ENCODE data around the gene CDA.

DNA sequence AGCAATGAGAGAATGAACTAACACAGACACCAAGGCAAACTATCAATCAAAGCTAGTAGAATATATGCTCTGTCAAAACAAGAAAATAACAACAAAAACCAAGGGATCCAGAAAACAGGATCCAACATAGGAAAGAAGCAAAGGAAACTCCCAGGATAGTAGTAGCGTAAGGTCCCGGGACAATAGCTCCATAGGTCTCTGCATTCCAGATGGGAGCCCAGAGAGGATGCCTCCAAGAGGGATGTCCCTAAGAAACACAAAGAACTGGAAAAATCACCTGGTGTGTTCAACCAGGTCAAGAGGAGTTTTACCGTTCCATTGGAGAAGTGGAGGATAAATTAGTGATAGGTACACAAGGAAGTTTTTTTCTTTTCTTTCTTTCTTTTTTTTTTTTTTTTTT, 42.3 kb upstream of the CDA start:
- TF ChIP-seq, protein P1, sequence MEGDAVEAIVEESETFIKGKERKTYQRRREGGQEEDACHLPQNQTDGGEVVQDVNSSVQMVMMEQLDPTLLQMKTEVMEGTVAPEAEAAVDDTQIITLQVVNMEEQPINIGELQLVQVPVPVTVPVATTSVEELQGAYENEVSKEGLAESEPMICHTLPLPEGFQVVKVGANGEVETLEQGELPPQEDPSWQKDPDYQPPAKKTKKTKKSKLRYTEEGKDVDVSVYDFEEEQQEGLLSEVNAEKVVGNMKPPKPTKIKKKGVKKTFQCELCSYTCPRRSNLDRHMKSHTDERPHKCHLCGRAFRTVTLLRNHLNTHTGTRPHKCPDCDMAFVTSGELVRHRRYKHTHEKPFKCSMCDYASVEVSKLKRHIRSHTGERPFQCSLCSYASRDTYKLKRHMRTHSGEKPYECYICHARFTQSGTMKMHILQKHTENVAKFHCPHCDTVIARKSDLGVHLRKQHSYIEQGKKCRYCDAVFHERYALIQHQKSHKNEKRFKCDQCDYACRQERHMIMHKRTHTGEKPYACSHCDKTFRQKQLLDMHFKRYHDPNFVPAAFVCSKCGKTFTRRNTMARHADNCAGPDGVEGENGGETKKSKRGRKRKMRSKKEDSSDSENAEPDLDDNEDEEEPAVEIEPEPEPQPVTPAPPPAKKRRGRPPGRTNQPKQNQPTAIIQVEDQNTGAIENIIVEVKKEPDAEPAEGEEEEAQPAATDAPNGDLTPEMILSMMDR (IDR thresholded peaks at IDR 0.05) = no peak
- TF ChIP-seq POLR2A (IDR thresholded peaks at IDR 0.05) (no peak), POLR2AphosphoS5 (IDR thresholded peaks at IDR 0.05; ENCODE audit: insufficient read depth in 1 of 2, low read depth in 1 of 2) (no peak)
